Ishikawa (cell line): ENCODE measurements around the gene KCNAB1.

Experiments used
- CREB1 ChIP-seq: IDR thresholded peaks from 2 replicates; pipeline ENCODE4 v1.6.1; 2012; ENCODE audit warnings: low read depth
- EGR1 ChIP-seq: IDR thresholded peaks from 2 replicates; pipeline ENCODE4 v1.6.1; 2012
- EP300 ChIP-seq: IDR thresholded peaks from 2 replicates; pipeline ENCODE4 v1.6.1; 2012; ENCODE audit warnings: borderline replicate concordance
- NFIC ChIP-seq: IDR thresholded peaks from 2 replicates; pipeline ENCODE4 v1.6.1; 2012
- RAD21 ChIP-seq: IDR thresholded peaks from 2 replicates; pipeline ENCODE4 v1.6.1; 2012; ENCODE audit warnings: low read depth
- REST ChIP-seq: IDR thresholded peaks from 2 replicates; pipeline ENCODE4 v1.6.1; 2012; ENCODE audit warnings: low read depth, mild to moderate bottlenecking
- TAF1 ChIP-seq: IDR thresholded peaks from 2 replicates; pipeline ENCODE4 v1.6.1; 2012; ENCODE audit warnings: low read depth, mild to moderate bottlenecking
- TCF12 ChIP-seq: IDR thresholded peaks from 2 replicates; pipeline ENCODE4 v1.6.1; 2012; ENCODE audit warnings: low read depth
- TEAD4 ChIP-seq: IDR thresholded peaks from 2 replicates; pipeline ENCODE4 v1.6.1; 2012
- YY1 ChIP-seq: IDR thresholded peaks from 2 replicates; pipeline ENCODE4 v1.6.1; 2012; ENCODE audit warnings: low read depth
- TF ChIP-seq, protein P1 (sequence below): IDR thresholded peaks from 2 replicates; pipeline ENCODE4 v1.6.1; 2012
- TF ChIP-seq, protein P2 (sequence below): IDR thresholded peaks from 2 replicates; pipeline ENCODE4 v1.6.1; 2012

DNA sequence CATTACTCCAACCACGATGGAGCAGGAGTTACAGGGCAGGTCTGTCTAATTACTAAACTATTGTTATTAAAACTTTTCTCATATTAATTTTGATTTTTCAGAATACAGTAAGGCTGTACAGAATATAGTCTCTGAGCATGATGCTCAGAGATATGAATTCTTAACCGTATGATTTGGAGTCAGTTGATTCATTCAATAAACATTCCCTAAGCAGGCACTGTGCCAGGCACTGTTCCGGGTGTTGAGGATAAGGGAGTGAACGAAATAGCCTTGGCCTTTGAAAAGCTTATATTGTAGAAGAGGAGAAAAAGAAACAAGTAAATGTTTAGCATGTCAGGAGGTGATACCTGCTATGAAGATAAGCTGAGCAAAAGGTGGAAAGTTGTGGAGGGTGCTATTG, 187.3 kb downstream of the KCNAB1 start:
- TF ChIP-seq, protein P1, sequence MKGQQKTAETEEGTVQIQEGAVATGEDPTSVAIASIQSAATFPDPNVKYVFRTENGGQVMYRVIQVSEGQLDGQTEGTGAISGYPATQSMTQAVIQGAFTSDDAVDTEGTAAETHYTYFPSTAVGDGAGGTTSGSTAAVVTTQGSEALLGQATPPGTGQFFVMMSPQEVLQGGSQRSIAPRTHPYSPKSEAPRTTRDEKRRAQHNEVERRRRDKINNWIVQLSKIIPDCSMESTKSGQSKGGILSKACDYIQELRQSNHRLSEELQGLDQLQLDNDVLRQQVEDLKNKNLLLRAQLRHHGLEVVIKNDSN: no peak
- TF ChIP-seq, protein P2, sequence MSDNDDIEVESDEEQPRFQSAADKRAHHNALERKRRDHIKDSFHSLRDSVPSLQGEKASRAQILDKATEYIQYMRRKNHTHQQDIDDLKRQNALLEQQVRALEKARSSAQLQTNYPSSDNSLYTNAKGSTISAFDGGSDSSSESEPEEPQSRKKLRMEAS: no peak
- TF ChIP-seq TCF12 (no peak), CREB1 (no peak), EP300 (no peak), RAD21 (no peak), REST (no peak), YY1 (no peak), TAF1 (no peak), TEAD4 (no peak), NFIC (no peak), EGR1 (no peak)
